ENCODE results near the gene AGAP5. TPM values are rescaled to one million over a fixed set of nuclear protein-coding genes. Genes with fewer than 3 reads are reported as not detected.

Gene AGAP5
- polyA plus RNA-seq, 3 donors: 8.2 to 10.1 (median 8.7) TPM

DNA sequence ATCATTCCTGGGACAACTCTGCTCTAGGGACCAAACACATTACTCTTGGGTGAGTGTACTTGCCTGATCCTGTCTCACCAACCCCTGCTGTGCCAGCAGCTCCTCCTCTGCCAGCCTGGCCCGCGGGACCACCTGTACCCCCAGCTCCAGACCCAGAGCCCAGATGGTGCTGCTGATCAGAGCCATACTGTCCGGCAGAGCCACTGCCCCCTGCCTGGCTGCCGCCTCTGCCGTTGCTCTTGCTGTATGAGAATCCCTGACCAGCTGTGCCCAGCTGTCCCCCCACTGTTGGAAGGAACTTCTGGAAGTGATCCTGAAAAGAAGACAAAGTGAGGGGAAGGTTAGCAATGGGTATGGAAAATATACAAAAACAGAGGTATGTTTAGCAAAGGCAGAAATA is 63.5 kb downstream of the AGAP5 start:
- no peak for DNase-seq (ENCODE audit: low read depth in 3 of 3, low spot score in 2 of 3)

DNA sequence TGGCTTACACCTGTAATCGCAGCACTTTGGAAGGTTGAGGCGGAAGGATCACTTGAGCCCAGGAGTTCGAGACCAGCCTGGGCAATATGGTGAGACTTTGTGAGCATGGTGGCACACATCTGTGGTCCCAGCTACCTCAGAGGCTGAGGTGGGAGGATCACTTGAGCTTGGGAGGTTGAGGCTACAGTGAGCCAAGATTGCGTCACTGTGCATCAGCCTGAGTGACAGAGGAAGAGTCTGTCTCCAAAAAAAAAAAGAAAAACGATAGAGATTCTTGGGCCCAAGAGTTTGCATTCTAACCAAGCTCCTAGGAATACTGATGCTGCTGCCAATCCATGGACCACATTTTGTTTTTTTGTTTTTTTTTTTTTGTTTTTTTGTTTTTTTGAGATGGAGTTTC is 68.7 kb downstream of the AGAP5 start:
- DNase-seq (ENCODE audit: low read depth in 3 of 3, low spot score in 2 of 3): no peak

DNA sequence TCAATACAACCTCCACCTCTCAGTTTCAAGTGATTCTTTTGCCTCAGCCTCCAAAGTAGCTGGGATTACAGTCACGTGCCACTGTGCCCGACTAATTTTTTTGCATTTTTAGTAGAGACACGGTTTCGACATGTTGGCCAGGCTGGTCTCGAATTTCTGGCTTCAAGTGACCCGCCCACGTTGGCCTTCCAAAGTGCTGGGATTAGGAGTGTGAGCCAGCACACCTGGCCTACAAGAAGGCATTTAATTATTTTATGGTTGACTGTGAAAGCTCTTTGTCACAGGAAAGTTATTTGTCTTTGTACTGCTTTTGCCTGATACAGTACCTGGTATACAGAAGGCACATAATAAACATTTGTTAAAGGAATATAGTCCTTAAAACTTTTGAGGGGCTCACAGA is 69.5 kb downstream of the AGAP5 start:
- DNase-seq (ENCODE audit: low read depth in 3 of 3, low spot score in 2 of 3): no peak

DNA sequence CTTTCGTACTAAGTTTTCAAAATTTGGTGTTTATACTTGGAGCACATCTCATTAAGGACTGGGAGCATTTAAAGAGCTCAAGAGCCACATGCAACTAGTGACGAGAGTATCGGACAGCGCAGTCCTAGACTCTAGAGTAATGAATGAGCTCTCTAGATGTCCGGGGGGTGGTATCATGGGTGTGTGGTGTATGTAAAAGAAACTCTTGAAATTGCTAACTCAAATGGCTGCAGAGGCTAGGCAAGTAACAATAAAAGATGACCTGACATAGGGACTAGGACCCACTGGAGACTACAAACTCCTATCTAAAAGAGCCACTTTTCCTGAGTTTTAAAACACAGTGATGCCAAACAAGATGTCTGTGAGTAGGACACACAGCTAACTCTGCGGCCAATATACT is 70.6 kb downstream of the AGAP5 start:
- DNase-seq (ENCODE audit: low read depth in 3 of 3, low spot score in 2 of 3): no peak

DNA sequence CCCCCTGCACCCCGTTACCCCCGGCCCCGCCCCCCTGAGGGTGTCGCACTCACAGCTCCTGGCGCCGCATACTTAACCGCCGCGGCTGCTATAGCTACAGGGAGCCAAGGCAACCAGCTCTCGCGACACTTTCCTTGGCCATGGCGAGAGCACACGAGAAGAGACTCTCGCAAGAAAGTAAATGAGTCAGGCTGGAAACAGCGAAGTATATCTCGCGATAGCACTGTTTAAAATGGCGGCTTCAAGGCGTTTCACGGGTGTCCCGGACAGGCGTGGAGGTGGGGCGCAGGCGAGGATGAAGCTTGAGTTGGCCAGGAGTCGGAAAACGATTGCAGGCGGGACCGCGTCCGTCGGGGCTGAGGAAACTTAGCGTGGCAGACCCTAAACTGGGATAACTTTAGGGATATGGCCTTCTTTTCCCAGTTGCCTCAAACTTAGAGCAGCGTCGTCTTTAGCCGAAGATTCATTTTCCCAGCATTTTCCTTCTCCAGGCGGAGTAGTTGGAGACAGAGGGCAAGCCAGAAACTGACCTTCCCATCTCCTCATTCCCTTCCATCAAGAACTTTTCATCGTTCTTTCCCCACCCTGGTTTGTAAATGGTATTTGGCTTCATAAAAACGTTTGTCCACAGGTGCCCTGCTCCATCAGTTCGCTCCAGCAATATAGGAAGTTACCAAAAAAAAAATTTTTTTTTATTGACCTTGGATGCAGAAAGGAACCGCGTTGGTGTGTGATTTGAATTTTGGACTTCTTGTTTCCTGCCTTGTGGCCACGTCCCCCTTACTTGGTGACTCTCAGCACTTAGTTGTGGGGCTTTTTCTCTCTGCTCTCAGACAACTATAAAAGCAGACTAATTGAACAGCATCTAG is 71.8 kb downstream of the AGAP5 start:
- DNase-seq (ENCODE audit: low read depth in 3 of 3, low spot score in 2 of 3): peak in 2 of 3 donors; percentile 97 to 99

DNA sequence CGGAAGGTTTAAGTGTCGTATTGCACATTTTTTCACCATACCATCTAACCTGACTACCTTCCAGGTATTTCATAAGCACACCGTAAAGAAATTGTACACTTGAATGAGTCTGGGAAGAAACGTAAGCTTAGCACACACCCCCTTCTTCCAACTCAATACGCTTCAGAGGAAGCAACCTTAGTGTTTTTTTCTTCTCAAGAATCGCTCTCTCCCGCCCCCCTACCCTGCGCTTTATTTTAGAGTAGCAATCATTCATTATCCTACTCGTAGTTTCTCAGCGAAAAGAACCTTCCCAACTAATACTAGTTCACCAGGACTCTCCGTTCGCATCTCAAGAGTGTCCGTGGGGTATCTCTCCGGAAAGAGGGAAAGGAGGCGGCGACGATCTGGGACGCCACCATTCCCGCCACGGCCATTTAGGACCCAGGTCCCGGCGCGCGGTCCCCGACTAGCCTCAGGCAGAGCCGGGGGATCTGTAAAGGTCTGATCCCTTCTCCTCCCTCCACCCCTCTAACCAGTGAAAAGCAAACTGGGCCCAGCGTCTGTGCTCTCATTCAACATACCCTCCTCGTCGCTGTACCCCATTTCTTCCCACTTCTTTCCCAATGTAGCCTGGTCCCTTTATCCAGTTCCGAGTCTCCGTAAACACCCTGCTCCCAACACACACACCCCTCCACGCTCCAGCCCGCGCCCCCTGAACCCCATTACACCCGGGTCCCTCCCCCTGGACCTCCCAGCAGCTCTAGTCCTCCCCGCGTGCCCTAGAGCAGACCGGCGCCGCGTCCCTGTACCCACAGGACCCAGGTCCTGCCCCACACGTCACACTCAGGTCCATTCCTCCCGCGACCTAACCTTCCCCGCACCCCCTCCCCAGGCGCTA is 72.7 kb downstream of the AGAP5 start:
- no peak for DNase-seq (ENCODE audit: low read depth in 3 of 3, low spot score in 2 of 3)

Other genes starting within 250 kb of the AGAP5 start
- 10 to 100 TPM; 65.5 to 66.2 (median 66.0) TPM for gene PPP3CB, start 202.1 kb downstream of the AGAP5 start, polyA plus RNA-seq (ENCODE audit: insufficient read length in 3 of 3)
- gene USP54, start 106.8 kb downstream of the AGAP5 start, polyA plus RNA-seq (ENCODE audit: insufficient read length in 3 of 3): 10 to 100 TPM; 35.5 to 40.3 (median 35.8) TPM
- gene MYOZ1, start 56.6 kb downstream of the AGAP5 start, polyA plus RNA-seq (ENCODE audit: insufficient read length in 3 of 3): 1 to 10 TPM; 5.0 to 6.3 (median 5.2) TPM
- under 1 TPM; 0.24 to 0.46 (median 0.25) TPM for gene SYNPO2L, start 42.1 kb downstream of the AGAP5 start, polyA plus RNA-seq (ENCODE audit: insufficient read length in 3 of 3)
- gene SEC24C, start 46.3 kb upstream of the AGAP5 start, polyA plus RNA-seq (ENCODE audit: insufficient read length in 3 of 3): 10 to 100 TPM; 64.5 to 70.6 (median 67.7) TPM
- gene CHCHD1, start 83.9 kb upstream of the AGAP5 start, polyA plus RNA-seq (ENCODE audit: insufficient read length in 3 of 3): 10 to 100 TPM; 47.1 to 51.8 (median 50.2) TPM
- gene ZSWIM8, start 87.5 kb upstream of the AGAP5 start, polyA plus RNA-seq (ENCODE audit: insufficient read length in 3 of 3): 10 to 100 TPM; 79.7 to 97.8 (median 91.1) TPM
- 10 to 100 TPM; 31.5 to 32.4 (median 32.0) TPM for gene NDST2, start 113.5 kb upstream of the AGAP5 start, polyA plus RNA-seq (ENCODE audit: insufficient read length in 3 of 3)
- 10 to 100 TPM; 19.8 to 22.6 (median 21.7) TPM for gene CAMK2G, start 176.4 kb upstream of the AGAP5 start, polyA plus RNA-seq (ENCODE audit: insufficient read length in 3 of 3)
- 10 to 100 TPM in 2 of 3 donors, 1 to 10 TPM in 1; 9.3 to 34.4 (median 24.3) TPM for gene PLAU, start 213.0 kb upstream of the AGAP5 start, polyA plus RNA-seq (ENCODE audit: insufficient read length in 3 of 3)

Measured in right renal cortex interstitium (tissue), 3 donors.